IPS DF 19.7 (cell line): ENCODE results near the gene TAB2.
"Not testable (repeated sequence)": the region's sequence is repeated elsewhere in the genome, so short reads cannot be mapped to it uniquely, and the experiment has no call there.

Experiments
- DNase-seq: peaks from one replicate; pipeline ENCODE4 v3.0.0-alpha.2; 2013; ENCODE audit warnings: low read depth, low spot score

The TAB2 gene

GRCh38 chr6:149443411-149444181 lies 126.1 kb downstream of the TAB2 start:
- no peak for DNase-seq

DNA sequence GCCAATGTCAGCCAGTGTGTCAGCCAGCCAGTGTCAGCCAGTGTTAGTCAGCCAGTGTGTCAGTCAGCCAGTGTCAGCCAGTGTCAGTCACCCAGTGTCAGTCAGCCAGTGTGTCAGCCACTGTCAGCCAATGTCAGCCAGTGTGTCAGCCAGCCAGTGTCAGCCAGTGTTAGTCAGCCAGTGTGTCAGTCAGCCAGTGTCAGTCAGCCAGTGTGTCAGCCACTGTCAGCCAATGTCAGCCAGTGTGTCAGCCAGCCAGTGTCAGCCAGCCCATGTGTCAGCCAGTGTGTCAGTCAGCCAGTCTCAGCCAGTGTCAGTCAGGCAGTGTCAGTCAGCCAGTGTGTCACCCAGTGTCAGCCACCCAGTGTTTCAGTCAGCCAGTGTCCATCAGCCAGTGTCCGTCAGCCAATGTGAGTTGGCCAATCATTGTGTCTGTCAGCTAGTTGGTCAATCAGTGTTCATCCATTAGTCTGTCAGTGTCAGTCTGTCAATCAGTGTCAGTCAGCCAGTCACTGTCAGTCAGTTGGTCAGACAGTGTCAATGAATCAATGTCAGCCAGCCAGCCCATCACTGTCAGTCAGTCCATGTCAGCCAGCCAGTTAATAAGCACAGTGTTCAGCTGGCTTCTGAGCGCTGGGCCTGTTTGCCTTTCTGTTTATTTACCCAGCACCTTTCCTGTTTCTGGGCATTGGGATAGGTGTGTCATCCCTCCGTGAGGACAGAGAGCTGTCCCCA lies 127.0 kb downstream of the TAB2 start:
- not testable (repeated sequence) for DNase-seq

DNA sequence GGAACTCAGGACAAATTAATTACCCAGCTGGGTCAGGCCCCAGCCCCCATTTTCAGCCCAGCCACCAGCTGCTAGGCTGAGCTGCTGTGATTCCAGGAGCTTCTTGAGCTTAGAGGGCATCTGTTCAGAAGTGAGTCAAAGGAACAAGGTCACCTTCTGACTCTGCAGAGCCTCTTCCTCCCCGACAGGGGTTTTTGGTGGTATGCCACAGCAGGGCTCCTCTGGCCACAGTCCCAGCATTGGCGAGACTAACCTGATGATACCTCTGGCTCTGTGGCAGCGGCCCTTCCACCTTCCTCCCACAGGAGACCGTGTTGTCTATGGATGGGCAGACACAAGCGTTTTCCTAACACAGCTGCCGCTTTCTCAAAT lies 127.6 kb downstream of the TAB2 start:
- DNase-seq, result no peak

DNA sequence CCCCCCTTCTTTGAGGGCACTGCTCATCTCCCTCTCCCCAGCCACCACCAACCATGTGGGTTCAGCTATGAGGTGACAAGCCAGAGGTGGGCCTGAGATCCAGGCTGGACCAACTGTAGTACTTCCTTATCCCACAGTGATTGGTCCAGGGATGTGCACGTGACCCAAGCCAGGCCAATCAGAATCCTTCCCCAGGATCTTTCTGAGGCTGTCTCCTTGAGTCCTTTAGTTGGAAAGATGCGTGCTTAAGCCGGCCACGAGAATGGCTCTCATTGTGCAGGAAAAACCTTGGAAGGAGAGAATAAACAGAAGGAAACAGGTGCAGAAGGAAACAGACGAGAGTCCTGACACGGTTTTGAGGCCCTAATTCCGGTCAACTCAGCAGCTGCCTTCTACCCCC lies 128.1 kb downstream of the TAB2 start:
- no peak for DNase-seq

DNA sequence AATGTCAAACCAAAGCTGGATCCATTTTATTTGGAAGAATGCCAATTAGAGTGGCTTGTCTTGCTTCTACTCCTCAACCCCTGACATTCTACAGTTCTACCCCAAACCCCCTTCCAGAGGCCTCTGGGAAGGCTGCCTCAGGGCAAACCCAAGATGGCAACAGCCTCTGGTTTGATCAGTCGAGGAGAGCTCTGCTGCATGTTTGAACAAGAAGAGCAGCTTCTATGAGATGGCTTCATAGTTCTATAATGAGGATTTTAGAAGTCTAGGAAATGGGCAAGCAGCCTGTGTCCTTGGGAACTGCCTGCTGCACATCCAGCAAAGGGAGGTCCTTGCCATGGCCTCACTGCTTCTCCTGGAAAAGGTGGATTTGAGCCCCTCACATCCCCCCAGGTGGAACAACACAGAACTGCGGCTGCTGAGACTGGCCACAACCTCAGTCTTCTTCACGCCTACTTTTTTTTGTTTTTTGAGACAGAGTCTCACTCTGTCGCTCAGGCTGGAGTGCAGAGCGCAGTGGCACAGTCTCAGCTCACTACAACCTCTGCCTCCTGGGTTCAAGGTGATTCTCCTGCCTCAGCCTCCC lies 129.4 kb downstream of the TAB2 start:
- DNase-seq, result no peak

GRCh38 chr6:149448821-149449453 lies 131.4 kb downstream of the TAB2 start:
- no peak for DNase-seq

DNA sequence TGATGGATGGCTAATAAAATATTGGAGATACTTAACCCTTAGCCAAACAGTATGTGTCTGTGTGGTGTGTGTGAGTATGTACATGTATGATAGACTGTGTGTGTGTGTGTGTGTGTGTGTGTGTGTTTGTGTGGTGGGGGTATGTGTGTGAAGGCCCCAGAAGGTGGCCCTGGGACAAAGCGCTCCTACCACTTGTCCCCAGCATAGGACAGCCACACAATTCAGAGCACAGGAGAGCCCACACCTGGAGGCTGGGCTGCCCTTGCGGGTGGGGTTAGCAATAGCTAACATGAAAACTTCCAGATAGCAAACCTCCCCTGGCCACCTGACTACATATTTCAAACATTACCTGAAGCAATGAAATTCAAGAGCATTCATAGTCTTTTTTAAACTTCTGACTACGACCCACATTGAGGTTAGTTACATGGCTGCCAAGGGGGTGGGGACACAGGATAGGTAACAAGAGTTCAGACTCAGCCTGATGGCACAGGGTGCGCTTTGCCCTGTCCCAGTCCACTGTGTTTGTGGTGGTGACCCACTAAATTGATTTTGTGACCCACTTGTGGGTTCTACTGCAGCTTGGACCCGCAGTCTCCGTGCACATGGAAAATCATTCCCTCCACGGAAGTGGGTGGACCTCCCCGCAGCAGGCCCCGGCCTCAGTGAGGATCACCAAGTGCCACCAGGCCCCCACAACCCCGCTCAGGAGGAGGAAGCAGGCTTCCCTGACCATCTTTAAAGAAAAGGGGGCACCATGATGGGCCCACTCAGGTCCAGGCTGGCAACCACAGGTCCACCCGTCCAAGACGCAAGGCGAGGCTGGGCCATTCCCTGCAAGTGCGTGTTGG lies 132.5 kb downstream of the TAB2 start:
- DNase-seq, result no peak

GRCh38 chr6:149450679-149451375 lies 133.3 kb downstream of the TAB2 start:
- no peak for DNase-seq

DNA sequence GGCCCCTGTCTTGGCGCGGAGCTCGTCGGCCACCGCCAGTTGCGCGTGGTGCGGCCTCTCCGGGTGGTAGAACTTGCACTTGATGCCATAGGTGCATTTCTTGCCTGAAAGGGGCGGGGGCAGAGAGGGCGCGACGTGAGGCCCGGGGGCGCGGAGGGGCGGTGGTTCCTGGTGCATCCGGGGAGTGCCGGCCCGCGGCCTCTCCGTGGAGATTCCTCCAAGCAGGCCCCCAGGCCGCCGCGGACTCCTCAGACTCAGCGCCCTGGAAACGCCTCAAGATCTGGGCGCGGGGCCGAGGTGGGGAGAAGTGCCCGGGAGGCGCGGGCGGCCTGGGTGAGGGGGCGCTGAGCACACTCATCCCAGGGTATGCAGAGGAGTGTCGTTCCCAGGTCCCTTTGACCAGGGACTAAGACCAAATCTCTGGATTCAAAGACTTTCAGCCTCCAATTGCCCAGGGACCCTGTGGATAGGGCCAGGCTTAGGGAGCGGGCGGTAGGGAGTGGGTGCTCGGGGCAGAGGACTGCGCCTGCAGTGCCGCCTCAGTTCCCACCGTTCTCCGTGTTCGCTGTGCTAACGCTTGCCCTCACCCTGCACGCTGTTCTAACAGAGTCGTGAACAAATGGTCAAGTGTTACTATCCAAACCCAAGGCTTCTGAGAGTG lies 134.0 kb downstream of the TAB2 start:
- DNase-seq, result no peak

DNA sequence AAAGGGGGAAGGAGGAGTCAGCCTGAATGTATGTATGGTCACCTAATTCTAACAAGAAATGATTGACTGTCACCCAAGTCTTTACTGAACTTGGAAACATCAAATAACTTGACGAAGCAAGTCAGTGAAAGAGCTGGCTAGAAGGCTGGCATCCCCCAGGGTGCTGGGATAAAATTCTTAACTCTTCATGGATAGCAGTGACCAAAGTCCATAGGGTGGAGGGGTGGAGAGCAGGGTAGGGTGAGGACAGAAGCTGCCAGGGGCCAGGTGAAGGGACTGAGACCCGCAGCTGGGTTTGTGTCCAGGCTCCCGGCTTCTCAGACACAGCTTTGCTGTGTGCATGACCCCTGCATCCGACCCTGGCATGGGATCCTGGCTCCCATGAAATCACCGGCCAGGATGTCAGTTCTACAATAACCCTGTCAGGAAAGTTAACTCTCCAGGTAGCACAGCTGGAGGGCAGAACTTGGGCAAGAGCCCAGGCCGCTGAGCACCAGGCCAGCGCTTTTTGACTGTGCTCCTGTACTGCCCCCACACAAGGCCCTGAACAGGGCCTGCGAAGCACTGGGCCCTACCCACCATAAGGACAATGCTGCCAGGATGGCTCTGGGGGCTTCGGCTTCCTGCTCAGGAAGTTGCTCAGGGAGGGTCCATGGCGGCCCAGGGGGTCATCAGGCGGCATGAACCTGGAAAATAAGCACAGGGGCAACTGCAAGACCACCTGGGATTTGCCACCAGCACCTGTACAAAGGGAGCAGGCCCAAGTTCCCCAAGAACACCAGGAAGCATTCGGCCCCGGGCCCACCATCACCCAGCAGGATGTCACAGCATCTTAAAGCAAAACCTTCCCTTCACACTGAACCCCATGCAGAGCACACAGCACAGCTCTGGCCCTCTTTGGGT lies 134.8 kb downstream of the TAB2 start:
- no peak for DNase-seq

DNA sequence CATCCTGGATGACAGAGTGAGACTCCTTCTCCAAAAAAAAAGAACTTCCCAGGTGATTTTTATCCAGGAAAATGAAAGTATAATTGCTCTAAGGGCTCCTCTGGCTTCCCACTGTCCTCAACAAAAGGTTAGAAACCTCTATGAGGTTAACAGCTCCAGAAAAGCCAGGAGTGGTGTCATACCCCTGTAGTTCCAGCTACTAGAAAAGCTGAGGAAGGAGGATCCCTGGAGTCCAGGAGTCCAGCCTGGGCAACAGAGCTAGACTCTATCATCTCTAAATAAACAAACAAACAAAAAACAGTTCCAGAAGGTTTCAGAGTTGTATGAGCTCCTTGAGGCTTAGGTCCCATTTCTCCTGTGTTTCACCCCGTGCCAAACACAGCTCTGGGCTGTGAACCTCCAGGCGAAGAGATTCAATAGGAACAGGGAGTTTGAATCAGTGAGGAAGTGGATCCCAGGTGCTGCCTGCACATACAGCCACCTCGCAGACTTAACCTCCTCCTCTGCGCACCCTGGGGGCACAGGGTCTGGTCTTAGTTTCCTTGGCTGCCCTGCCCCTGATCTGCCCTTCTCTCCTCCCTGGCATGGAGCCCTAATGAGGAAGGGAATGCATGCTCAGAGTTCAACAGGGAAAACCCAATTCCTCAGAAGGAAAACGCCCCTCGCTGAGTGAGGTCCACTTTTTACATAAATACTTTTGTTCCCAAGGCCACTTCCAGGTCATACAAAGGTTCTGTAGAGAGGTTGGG lies 136.3 kb downstream of the TAB2 start:
- no peak for DNase-seq

- no peak for DNase-seq
These were observed 136.9 kb downstream of the TAB2 start for GRCh38 chr6:149454346-149454848.

GRCh38 chr6:149455031-149455732 lies 137.7 kb downstream of the TAB2 start:
- no peak for DNase-seq

DNA sequence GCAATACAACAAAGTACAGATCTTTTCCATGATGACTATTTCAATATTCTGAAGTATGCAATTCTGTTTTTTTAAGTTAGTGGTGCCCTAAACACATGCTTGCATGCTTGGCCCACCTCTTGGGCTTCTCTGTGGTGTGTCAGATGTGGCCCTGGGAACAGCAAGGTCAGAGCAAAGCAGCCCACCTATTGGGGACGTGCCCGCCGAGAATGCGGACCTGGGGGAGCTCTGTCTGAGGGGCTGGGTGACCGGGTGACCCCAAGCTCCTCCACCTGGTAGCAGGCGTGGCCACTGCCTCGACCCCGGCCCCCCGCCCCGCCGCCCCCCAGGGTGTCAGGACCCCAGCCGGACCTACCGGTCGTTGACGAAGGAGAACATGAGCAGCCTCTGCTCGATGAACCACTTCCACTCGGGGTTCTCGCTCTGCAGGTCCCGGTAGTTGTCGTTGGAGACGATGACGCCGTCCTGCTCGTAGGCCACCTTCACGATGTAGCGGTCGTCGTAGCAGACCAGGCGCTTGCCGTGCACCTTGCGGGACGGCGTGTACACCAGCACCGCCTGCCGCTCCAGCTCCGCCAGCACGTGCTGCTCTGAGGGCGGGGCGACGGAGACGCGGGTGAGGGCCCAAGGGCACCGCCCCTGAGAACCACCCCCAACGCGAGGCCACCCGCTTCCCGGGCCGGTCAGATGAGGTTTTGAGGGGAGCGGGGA lies 139.0 kb downstream of the TAB2 start:
- DNase-seq, result no peak

- no peak for DNase-seq
These were observed 139.9 kb downstream of the TAB2 start for GRCh38 chr6:149457316-149457884.

DNA sequence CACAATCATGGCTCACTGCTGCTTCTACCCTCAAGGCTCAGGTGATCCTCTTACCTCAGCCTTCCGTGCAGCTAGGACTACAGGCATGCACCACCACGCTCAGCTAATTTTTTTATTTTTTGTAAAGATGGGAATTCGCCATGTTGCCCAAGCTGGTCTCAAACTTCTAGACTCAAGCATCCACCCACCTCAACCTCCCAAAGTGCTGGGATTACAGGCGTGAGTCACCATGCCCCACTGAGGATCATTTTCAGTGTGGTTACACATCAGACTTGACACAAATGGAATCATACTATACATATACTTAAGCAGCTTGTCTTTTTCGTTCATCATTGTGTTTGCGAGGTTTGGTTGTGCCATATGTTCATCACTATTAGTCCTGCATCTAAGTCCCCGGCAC lies 140.7 kb downstream of the TAB2 start:
- no peak for DNase-seq

- DNase-seq, result no peak
These were observed 141.3 kb downstream of the TAB2 start for GRCh38 chr6:149458806-149459205.
